Bone marrow (tissue), 2 donors: ENCODE data around the gene GSK3A.

Experiments
- DNase-seq, 2 donors: peaks; one replicate each; lab custom pipeline; 2025; lab: John Stamatoyannopoulos, UW

Gene GSK3A

DNA sequence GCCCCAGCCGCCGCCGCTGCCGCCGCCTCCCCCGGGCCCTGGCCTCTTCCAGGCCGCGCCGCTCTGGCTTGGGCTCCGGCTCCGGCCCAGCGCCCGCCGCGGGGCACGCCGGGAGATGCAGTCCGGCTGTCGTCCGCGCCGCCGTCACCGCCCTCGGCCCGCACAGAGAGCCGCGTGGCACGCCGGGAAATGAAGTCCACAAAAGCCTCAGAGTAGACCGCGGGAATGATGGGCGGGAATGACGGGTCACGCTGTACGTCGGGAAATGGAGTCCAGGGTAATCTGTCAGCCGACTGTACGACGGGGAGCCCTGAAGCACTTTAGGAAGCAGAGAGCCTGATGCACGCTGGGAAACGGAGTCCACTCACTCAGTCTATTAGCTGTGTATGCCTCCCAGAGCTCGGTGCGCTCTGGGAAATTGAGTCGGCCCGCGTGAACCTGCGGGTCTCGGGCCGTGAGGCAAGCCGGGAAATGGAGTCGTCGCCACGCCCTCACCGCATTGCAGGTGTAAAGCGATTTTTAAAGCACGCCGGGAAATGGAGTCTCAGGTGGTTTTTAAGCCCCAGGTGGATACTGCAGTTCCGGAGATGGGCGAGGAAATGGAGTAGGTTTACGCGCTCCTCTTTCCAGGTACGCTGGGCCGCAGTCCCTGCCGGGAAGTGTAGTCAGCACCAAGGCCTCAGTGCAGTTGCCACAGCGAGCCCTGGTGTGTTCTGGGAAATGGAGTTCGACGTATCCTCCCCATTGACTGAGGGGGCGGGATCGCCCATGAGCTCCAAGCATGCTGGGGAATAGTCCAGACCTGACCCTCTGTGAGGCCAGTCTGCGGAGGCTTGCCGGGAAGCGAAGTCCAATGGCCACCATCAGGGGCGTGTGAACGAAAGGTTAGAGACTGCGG, at the start of gene GSK3A:
Gene GSK3A (minus strand): TSS at position 91 of the 898 bp plus-strand sequence. CDS start 137 bp downstream, outside the sequence.
- DNase-seq: peak; percentile 99

- no peak for DNase-seq
Observed at GRCh38 chr19:42291435-42291810, 49.0 kb upstream of the GSK3A start.

GRCh38 chr19:42290523-42291434, 48.4 kb upstream of the GSK3A start:
- DNase-seq: peak in 1 of 2 donors; percentile 74

DNA sequence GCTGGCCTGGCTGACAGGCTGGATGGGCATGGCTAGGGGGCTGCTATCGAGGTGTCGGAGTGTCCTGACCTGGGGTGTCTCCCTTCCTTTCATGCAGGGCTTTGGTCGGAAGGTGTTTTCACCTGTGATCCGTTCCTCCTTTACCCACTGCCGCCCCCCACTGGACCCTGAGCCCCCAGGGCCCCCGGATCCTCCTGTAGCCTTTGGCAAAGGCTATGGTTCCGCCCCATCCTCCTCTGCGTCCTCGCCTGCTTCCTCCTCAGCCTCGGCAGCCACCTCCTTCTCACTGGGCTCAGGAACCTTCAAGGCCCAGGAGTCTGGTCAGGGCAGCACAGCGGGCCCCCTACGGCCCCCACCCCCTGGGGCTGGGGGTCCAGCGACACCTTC, 47.7 kb upstream of the GSK3A start:
- DNase-seq: no peak

- DNase-seq: no peak
Observed at GRCh38 chr19:42289556-42290041, 47.2 kb upstream of the GSK3A start.

- no peak for DNase-seq
Observed at GRCh38 chr19:42288881-42289555, 46.6 kb upstream of the GSK3A start.

DNA sequence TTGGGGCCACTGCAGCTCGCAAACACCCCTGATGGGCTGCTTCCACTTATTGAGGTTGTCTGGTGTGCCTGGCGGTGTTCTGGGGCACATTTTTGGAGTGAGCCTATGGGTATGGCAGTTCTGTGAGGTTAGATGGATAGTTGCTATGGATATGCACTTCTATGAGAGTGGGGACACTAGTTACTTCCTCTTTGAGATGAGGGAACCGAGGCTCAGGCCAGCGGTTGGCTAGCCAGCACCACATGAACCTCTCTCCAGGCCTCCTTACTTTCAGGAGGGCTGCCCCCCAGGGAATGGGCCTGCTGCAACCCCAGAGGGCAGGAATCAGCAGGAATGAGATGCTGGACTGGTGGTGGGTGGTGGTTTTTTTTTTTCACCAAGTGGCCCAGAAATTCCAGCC, 46.0 kb upstream of the GSK3A start:
- no peak for DNase-seq

- no peak for DNase-seq
Observed at GRCh38 chr19:42287827-42288107, 45.4 kb upstream of the GSK3A start.

- no peak for DNase-seq
Observed at GRCh38 chr19:42287017-42287826, 44.8 kb upstream of the GSK3A start.

- DNase-seq: peak in 1 of 2 donors; percentile 48
Observed at GRCh38 chr19:42286349-42287016, 44.1 kb upstream of the GSK3A start.

- no peak for DNase-seq
Observed at GRCh38 chr19:42285988-42286348, 43.6 kb upstream of the GSK3A start.

DNA sequence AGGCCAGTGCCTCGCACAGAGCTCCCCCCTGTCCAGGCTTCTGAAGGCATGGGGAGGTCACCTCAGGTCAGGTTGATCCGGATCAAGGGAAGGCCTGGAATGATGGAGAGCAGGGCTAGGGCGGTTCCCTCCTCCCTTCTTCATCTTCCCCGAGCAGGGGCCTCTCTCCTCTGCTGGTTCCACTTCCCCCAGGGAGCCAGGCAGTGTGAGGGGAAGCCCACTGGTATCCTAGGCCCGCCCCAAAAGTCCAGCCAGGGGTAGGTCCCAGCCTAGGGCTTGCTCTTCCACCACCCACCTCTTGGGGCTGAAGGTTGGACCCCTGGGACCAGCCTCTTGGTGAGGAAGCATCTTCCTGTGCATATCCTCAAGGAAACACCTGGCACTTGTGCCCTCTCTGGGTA, 43.1 kb upstream of the GSK3A start:
- DNase-seq: no peak

DNA sequence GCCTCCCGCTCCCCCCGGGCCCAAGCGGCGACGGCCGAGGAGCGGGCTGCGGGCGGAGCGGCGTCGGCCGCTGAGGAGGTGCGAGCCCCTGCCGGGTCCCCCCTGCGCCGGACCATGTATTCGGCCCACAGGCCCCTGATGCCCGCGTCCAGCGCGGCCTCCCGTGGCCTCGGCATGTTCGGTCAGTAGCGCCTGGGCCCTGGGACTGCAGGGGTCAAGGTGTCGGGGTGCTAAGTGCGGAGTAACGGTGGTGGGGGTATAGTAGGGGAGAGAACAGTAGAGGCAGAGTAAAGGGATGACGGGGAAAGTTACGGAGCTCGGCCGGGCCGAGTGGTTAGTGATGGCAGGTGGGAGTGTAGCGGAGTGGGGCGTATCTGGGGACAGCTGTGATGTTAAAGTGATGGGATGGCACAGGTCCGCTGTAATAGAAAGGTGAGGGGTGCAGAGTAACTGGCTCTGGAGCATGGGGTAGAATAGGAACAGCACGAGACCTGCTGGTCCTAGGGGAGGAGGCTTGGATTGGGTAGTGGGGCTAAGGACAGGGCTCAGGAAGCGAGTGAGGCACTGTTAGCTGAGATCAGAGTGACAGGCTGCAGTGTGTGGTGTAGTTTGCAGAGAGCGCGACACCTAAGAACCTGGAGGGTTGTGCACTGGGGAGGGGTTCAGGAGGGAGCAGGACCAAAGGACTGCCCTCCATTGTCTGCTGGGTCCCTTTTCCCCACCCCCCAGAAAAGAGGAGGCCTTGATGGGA, 42.4 kb upstream of the GSK3A start:
- no peak for DNase-seq

DNA sequence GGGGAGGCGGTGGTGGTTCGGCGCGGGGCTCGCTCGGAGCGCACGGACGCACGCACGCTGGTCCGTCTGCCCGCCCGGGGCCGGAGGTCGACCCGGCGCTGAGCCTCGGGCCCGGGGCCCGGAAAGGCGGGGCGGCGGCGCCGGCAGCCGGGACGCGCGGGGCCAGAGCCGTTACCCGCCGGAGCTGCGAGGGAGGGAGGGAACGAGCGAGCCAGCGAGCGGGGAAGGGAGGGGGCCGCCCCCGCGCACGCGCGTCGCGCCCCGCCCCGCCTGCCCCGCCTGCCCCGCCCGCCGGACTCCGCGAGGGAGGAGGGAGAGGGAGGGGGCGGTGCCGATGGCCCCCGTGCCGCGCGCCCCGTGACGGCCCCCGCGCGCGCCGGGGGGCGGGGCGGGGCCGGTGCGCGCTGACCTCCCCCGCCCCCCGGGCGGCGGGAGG, 41.7 kb upstream of the GSK3A start:
- peak; percentile 21 to 96 for DNase-seq

DNA sequence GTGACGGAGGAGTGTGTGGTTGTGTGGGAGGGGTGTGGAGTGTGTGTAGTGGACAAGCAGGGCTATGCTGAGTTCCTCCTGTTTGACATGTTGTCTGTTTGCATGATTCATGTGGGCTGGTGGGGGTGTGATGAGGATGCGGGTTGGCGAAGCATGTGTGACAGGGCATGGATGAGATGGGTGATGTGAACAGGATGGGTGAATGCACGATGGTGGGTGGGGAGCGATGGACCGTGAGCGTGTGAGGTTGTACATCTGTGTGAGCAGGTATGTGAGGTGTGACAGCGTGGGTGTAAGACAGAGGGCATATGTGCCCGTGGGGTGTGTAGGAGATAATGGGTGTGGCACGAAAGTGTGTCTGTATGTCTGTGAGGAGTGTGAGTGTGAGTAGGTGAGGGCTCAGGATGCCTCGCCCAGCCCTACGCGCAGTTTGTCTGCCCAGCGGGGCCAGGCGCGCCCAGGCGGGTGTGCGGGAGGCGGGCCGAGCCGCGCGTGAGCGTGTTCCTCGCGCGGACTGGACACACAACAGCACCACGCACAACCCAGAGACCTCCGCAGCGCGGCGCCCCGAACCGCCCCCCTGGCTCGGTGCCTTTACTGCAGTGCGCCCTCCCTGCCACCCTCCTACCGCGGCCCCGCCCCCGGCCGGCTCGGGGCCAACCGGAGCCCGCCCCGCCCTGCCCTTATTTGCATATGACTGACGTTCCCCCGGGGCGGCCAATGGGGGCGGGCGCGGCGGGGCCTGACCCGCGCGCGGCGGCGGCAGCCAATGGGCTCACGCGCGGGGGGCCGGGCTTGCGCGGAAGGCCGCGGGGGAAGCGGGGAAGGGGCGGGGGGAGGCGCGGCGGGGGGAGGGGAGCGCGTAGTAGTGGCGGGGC, 41.0 kb upstream of the GSK3A start:
- DNase-seq: peak; percentile 68 to 96

GRCh38 chr19:42282819-42283187, 40.4 kb upstream of the GSK3A start:
- no peak for DNase-seq

- DNase-seq: peak in 1 of 2 donors; percentile 34
Observed at GRCh38 chr19:42281827-42282762, 39.7 kb upstream of the GSK3A start.
